CD4-positive, alpha-beta T cell treated with Interleukin-15 for 1 hour (primary cell): ENCODE results near the gene DOCK6.
"Not testable (repeated sequence)": the region's sequence is repeated elsewhere in the genome, so short reads cannot be mapped to it uniquely, and the experiment has no call there.

Experiments
- DNase-seq: peaks from one replicate; pipeline ENCODE4 v3.0.0-alpha.2; 2020

Gene DOCK6

GRCh38 chr19:11194173-11194572 lies 68.2 kb downstream of the DOCK6 start:
- no peak for DNase-seq

- DNase-seq = no peak
Observed at GRCh38 chr19:11192957-11193939, 69.1 kb downstream of the DOCK6 start.

- no peak for DNase-seq
Observed at GRCh38 chr19:11191934-11192333, 70.4 kb downstream of the DOCK6 start.

GRCh38 chr19:11191273-11191755 lies 71.0 kb downstream of the DOCK6 start:
- DNase-seq = peak; percentile 37

- no peak for DNase-seq
Observed at GRCh38 chr19:11190501-11190900, 71.8 kb downstream of the DOCK6 start.

GRCh38 chr19:11187441-11187840 lies 74.9 kb downstream of the DOCK6 start:
- DNase-seq = no peak

GRCh38 chr19:11182994-11183393 lies 79.3 kb downstream of the DOCK6 start:
- no peak for DNase-seq

GRCh38 chr19:11181488-11181887 lies 80.8 kb downstream of the DOCK6 start:
- no peak for DNase-seq

- DNase-seq = not testable (repeated sequence)
Observed at GRCh38 chr19:11180975-11181374, 81.3 kb downstream of the DOCK6 start.

GRCh38 chr19:11180346-11180745 lies 82.0 kb downstream of the DOCK6 start:
- no peak for DNase-seq

- DNase-seq = peak; percentile 22
Observed at GRCh38 chr19:11179716-11180297, 82.5 kb downstream of the DOCK6 start.

GRCh38 chr19:11179145-11179465 lies 83.2 kb downstream of the DOCK6 start:
- not testable (repeated sequence) for DNase-seq

GRCh38 chr19:11177592-11177991 lies 84.7 kb downstream of the DOCK6 start:
- no peak for DNase-seq

- no peak for DNase-seq
Observed at GRCh38 chr19:11176466-11177193, 85.7 kb downstream of the DOCK6 start.

GRCh38 chr19:11175920-11176319 lies 86.4 kb downstream of the DOCK6 start:
- DNase-seq = no peak

GRCh38 chr19:11174336-11174735 lies 88.0 kb downstream of the DOCK6 start:
- no peak for DNase-seq

GRCh38 chr19:11173516-11174155 lies 88.7 kb downstream of the DOCK6 start:
- no peak for DNase-seq

- DNase-seq = no peak
Observed at GRCh38 chr19:11172576-11172975, 89.7 kb downstream of the DOCK6 start.

- no peak for DNase-seq
Observed at GRCh38 chr19:11171144-11171543, 91.2 kb downstream of the DOCK6 start.

GRCh38 chr19:11169896-11170678 lies 92.2 kb downstream of the DOCK6 start:
- no peak for DNase-seq

- no peak for DNase-seq
Observed at GRCh38 chr19:11168568-11168967, 93.8 kb downstream of the DOCK6 start.
